ENCODE measurements around the gene NENF.
A peak's percentile ranks its signal among the peaks of the same experiment; 100 is the strongest.
"Not testable (repeated sequence)": the region's sequence is repeated elsewhere in the genome, so short reads cannot be mapped to it uniquely, and the experiment has no call there.

Gene NENF

DNA sequence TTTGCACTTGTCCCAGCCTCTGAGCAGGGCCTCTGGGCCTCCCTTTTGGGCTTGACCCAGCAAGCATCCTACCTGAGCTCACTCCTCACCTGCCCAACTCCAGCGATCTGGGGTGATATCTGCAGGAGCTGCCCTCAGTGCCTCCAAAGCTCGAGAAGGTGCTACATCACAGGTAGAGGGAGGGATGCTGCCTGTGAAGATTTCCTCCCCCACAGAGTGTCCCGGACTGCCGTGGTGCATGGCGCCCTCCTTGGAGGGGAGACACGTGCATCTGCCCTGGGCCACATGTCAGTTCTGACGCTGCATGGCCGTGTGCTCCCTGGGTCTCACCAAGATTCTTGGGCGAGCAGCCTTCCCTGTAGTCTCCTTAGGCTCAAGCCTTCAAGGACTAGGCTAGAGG is 27.7 kb downstream of the NENF start:
- DNase-seq (ENCODE audit: low spot score): no peak

- no peak for DNase-seq (ENCODE audit: low spot score)
Observed at GRCh38 chr1:212461916-212462660, 29.4 kb downstream of the NENF start.

- no peak for DNase-seq (ENCODE audit: low spot score)
Observed at GRCh38 chr1:212463565-212464285, 31.0 kb downstream of the NENF start.

- no peak for DNase-seq (ENCODE audit: low spot score)
Observed at GRCh38 chr1:212465311-212465710, 32.6 kb downstream of the NENF start.

- DNase-seq (ENCODE audit: low spot score): no peak
Observed at GRCh38 chr1:212466437-212466836, 33.7 kb downstream of the NENF start.

- DNase-seq (ENCODE audit: low spot score): no peak
Observed at GRCh38 chr1:212466898-212467650, 34.4 kb downstream of the NENF start.

DNA sequence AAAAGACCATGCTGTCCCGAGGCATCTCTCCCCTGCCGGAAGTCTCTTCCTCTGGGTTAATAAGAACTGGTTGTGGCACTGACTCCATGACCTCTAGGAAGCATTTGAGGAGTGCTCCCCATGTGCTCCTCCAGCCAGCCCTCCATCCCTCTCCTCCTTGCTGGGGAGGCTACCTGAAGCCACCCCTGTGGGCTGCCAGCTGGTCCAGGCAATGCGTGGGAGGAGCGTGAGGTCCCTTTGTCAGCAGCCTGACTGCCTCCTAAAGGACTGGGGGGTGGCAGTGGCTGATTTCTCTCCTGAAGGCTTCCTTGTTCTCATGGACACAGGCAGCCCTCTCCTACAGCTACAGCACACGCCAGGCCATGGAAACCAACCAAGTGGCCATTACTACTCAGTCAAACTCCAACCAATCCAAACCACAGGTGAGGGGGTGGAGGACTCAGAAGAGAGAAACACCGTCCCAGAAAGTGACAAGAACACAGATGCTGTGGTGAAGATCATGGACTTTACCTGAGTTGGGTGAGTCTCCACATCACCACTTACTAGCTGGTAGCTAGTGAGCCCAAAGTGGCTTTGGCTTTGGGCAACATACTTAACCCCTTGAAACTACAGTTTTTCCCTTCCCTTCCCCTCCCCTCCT is 35.2 kb downstream of the NENF start:
- no peak for DNase-seq (ENCODE audit: low spot score)

DNA sequence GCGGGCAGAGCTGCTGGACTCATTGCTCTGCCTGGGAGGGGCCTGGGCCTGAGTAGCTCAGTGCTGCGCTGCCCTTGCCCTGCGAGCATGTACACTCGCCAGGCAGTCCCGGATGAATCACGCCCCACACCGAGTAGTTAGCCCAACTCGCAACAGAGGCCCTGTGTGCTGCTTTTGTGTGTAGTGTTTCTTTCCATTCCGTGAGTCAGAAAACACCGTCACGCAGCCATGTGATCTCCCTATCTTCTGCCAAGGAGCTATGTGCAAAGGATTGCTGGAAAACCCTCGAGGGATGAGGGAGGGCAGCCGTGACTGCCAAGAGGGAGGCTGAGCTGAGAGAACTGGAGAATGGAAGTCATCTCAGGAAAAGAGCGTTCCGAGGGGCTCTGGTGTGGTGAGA is 37.3 kb downstream of the NENF start:
- peak; percentile 88 for DNase-seq (ENCODE audit: low spot score)

GRCh38 chr1:212471286-212471685 is 38.6 kb downstream of the NENF start:
- DNase-seq (ENCODE audit: low spot score): no peak

GRCh38 chr1:212471891-212472675 is 39.4 kb downstream of the NENF start:
- DNase-seq (ENCODE audit: low spot score): no peak

- DNase-seq (ENCODE audit: low spot score): no peak
Observed at GRCh38 chr1:212473729-212474128, 41.0 kb downstream of the NENF start.

DNA sequence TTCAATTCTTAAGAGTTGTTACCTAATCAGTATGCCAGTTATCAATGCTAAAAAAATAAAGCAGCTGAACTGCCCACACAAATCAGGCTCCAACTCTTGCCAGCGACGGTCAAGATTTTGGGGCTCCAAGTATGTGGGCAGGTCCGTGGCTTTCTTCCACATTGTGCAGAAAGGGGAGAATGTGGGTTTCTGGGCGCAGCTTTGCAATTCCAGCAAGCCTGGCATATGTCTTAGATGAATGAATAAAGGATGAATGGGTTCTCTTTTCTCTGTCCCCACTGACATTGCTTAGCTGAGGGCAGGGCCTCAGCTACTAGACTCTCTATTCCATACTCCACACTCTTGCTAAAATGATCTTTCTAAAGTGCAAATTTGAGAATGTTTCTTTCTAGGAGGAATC is 42.4 kb downstream of the NENF start:
- no peak for DNase-seq (ENCODE audit: low spot score)

GRCh38 chr1:212475831-212476230 is 43.1 kb downstream of the NENF start:
- DNase-seq (ENCODE audit: low spot score): not testable (repeated sequence)

DNA sequence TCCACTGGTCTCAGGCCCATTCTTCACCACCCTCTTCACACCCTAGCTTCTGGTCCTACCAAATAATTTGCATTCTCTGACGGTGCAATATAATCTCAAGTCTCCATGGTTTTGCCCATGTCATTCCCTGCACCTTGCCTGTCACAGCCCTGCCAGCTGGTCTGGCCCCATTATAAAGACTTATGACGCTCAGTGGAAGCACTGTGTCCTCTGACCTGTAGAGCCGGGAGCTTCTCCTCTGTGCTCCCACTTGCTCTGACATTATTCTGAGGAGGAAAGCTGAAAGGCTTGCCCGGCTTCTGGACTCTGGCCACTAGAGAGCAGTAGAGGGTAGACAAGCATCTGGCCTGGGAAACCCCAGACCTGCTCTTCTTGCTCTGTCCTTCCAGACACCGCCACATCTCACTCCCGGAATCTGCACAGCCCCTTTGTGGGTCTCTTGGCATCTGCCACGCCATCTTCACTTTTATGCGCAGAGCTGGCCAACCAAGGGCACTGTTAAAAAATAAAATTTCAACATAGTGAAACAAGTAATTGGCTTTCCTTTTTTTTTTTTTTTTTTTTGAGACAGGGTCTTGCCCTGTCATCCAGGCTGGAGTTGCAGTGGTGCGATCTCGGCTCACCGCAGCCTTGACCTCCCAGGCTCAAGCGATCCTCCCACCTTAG is 44.4 kb downstream of the NENF start:
- peak; percentile 89 for DNase-seq (ENCODE audit: low spot score)

DNA sequence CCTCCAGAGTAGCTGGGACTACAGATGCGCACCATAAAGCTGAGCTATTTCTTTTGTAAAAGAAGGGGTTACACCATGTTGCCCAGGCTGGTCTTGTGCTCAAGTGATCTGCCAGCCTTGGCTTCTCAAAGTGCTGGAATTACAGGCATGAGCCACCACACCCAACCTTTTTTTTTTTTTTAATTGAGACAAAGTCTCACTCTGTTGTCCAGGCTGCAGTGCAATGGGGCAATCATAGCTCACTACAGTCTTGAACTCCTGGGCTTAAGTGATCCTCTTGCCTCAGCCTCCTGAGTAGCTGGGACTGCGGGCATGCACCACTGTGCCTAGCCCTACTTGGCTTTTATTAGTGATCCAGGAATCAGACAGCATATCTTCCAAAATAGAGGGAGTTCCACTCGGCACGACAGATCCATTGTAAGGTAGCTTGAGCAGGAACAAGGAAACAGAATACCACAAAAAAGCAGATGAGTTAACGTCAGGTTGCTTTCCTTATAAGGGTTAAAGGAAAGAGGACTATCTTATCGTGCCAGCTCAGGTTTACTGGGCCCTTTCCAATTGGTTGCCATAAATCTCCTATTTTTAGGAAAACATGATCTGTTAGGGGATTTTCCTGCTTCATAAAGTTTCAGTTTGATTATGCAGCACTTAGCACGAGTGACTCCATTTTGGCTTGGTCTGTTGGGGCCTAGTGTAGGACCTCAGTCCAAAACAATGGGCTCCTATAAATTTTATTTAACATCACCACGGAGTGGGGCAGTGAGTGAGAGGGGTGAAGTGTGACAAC is 45.2 kb downstream of the NENF start:
- DNase-seq (ENCODE audit: low spot score): no peak

DNA sequence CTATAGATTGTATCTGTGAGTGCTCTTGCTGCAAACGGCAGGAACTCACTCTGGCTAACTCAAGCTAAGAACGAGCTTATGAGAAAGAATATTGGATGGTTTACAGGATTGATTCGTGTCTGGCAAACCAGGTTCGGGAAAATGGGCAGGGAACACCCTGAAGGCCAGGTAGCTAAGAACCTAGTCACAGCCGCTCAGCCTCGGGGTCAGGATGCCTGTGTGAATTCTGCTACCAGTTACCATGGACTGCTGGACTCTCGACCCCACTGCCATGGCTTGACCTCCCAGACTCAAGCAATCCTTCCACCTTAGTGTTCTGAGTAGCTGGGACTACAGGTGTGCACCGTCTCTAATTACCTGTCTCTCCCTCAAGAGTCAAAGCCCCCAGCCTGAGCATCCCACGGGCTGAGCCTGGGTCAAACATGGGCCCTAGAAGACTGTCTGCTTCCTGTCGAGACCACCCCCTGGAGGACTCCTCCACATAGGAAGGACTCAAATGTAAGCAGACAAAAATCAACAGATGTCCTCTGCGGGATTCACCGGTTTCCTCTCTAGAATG is 45.8 kb downstream of the NENF start:
- DNase-seq (ENCODE audit: low spot score): no peak

DNA sequence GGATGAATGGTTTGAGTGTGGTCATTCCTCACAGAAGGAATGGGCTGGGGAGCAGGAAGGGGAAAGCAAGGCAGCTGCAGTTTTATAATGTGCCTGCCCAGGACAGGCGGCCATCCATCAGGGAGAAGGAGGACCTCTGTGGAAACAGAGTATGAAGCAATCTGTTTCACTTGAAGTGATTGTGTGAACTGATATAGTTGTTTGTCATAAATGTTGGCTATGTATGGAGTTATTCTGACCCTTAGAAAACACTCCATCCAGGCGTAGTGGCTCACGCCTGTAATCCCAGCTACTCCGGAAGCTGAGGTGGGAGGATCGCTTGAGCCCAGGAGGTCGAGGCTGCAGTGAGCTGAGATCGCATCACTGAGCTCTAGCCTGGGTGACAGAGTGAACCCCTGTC is 46.5 kb downstream of the NENF start:
- no peak for DNase-seq (ENCODE audit: low spot score)

GRCh38 chr1:212480711-212481437 is 48.2 kb downstream of the NENF start:
- not testable (repeated sequence) for DNase-seq (ENCODE audit: low spot score)

- no peak for DNase-seq (ENCODE audit: low spot score)
Observed at GRCh38 chr1:212481438-212481767, 48.7 kb downstream of the NENF start.
